AG04450 (cell line): ENCODE measurements around the gene CEP89. TPM values are rescaled to one million over a fixed set of nuclear protein-coding genes. Genes with fewer than 3 reads are reported as not detected.

Source experiments
- CTCF ChIA-PET: fragments of 300-600, 350-600 bp; formaldehyde crosslinking; extraction: SDS; loops from one replicate; lab custom pipeline; 2022; ENCODE audit warnings: antibody characterized with exemption, inconsistent platforms; lab: Charles Lee
- POLR2A ChIA-PET: fragments of 350-600 bp; formaldehyde crosslinking; extraction: SDS; loops from one replicate; lab custom pipeline; 2021; ENCODE audit warnings: antibody characterized with exemption, inconsistent platforms; lab: Yijun Ruan, JAX
- DNase-seq: peaks from one replicate; pipeline ENCODE4 v3.0.0-alpha.2; 2011; ENCODE audit warnings: low read depth, low spot score
- H3K27ac ChIP-seq: one replicate; pipeline ENCODE4 v1.5.1; 2012; ENCODE audit warnings: low read depth, low read length, control low read depth
- H3K27me3 ChIP-seq: one replicate; pipeline ENCODE4 v1.6.0; 2012; ENCODE audit warnings: low read length; ENCODE audit not compliant: control insufficient read depth, insufficient read depth
- H3K4me3 ChIP-seq: 2 replicates; pipeline ENCODE4 v1.5.1; 2011; ENCODE audit warnings: mild to moderate bottlenecking, low read depth, low read length, control low read depth
- H3K9me3 ChIP-seq: 2 replicates; pipeline ENCODE4 v1.5.1; 2012; ENCODE audit warnings: low read length; ENCODE audit not compliant: control insufficient read depth, insufficient read depth
- polyA plus RNA-seq: library from polyadenylated mRNA; depleted of rRNA; stranded (reverse); fragments of >200 nt; gene quantifications from 2 replicates; pipeline ENCODE4 v1.2.3, GENCODE V29; 2011
- TF ChIP-seq, protein P1 (sequence below): IDR thresholded peaks from 2 replicates; pipeline ENCODE4 v1.5.1; 2011; ENCODE audit warnings: low read depth, low read length, control low read depth, inconsistent platforms

The CEP89 gene
- polyA plus RNA-seq, 1 experiment, result 12.3 TPM

- Histone ChIP-seq H3K9me3 (no peaks in the 10 kb centered on the region), H3K27me3 (no peaks in the 10 kb centered on the region), H3K4me3 (no peak overlapping the region), H3K27ac (no peak overlapping the region)
- TF ChIP-seq, protein P1, sequence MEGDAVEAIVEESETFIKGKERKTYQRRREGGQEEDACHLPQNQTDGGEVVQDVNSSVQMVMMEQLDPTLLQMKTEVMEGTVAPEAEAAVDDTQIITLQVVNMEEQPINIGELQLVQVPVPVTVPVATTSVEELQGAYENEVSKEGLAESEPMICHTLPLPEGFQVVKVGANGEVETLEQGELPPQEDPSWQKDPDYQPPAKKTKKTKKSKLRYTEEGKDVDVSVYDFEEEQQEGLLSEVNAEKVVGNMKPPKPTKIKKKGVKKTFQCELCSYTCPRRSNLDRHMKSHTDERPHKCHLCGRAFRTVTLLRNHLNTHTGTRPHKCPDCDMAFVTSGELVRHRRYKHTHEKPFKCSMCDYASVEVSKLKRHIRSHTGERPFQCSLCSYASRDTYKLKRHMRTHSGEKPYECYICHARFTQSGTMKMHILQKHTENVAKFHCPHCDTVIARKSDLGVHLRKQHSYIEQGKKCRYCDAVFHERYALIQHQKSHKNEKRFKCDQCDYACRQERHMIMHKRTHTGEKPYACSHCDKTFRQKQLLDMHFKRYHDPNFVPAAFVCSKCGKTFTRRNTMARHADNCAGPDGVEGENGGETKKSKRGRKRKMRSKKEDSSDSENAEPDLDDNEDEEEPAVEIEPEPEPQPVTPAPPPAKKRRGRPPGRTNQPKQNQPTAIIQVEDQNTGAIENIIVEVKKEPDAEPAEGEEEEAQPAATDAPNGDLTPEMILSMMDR, result no peak
- POLR2A ChIA-PET, result interaction anchor here (0.7 kb wide), 1 partner anchor 129 kb away, joined by 3 read pairs; no protein-coding TSS in a partner anchor
- DNase-seq, result no peak
- CTCF ChIA-PET, result no interaction called here
Observed at GRCh38 chr19:32831611-32832010, 140.1 kb downstream of the CEP89 start.

- TF ChIP-seq, protein P1, result no peak
- ChIA-PET POLR2A (no interaction called here), CTCF (no interaction called here)
- Histone ChIP-seq H3K9me3 (no peaks in the 10 kb centered on the region), H3K4me3 (no peak overlapping the region), H3K27ac (no peak overlapping the region), H3K27me3 (no peaks in the 10 kb centered on the region)
- peak; percentile 6 for DNase-seq
Observed at GRCh38 chr19:32830231-32831014, 141.3 kb downstream of the CEP89 start.

DNA sequence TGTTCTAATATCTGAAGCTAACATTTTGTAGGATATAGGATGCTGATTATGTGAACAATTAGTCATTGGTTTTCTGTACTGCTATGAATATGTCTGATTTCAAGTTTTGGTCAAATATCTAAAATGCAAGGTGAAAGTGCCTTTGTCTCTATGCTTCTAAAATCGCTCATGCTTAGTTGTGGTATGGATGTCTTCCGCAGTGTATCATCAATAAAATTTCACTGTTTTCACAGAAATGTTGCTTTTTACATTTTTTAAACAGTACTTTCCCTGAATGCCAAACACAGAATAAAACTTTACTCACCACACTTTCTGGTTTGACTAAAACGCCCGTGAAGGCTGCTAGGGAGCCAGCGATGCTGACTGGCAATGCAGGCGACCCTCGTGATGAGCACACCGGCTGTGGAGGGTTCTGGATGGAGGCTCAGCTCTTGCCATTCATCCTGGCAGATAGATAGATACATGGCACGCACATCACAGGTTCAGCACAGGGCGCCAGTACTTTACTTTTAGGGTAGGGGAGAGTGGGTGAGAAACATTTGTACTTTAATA lies 142.3 kb downstream of the CEP89 start:
- no peak overlapping the region for H3K27ac ChIP-seq
- no peaks in the 10 kb centered on the region for H3K9me3 ChIP-seq
- CTCF ChIA-PET, result no interaction called here
- TF ChIP-seq, protein P1, result no peak
- POLR2A ChIA-PET, result no interaction called here
- DNase-seq, result no peak
- H3K27me3 ChIP-seq, result peaks cover 5% of the 10 kb centered on the region
- no peak overlapping the region for H3K4me3 ChIP-seq

DNA sequence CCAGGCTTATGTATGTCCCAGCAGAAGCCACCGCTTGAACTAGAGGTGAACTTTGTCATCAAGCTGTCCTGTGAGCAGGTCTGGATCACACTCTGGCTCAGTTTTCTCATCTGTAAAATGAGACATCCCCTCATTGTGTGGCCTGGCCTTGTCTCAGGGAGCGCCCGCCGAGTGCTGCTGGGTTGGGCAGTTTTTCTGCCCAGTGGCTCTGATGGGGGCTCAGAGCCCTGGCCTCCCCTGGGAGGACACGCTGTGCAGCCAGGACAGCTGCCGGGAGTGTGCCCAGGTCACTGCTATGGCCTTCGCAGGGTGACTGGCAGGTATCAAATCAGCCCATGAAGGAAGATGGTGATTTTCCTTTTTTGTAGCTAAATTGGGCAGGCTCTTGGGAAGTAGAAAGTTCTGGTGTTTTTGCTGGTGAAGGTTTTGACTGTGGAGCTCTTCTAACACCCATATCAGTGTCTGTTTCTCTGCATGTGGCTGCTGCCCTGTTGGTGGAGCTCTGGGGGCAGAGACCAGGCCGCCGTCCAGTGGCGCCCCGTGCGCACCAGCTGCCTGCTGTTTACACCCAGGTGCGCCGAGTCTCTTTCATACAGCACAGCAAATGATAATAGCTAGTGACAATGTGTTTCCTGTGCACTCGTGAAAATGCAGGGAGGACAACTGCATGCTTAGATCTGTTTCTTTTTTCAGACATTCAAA lies 143.0 kb downstream of the CEP89 start:
- Histone ChIP-seq H3K9me3 (no peaks in the 10 kb centered on the region; the same call in 1 of the 2 replicates), H3K27me3 (peaks cover 11% of the 10 kb centered on the region), H3K4me3 (no peak overlapping the region), H3K27ac (no peak overlapping the region)
- CTCF ChIA-PET, result no interaction called here
- POLR2A ChIA-PET, result no interaction called here
- DNase-seq, result no peak
- TF ChIP-seq, protein P1, result no peak

GRCh38 chr19:32828139-32828538 lies 143.6 kb downstream of the CEP89 start:
- CTCF ChIA-PET, result no interaction called here
- POLR2A ChIA-PET, result no interaction called here

More at GRCh38 chr19:32828139-32828538, 143.6 kb downstream of the CEP89 start:
- Histone ChIP-seq H3K27me3 (peaks cover 14% of the 10 kb centered on the region), H3K4me3 (no peak overlapping the region), H3K27ac (no peak overlapping the region), H3K9me3 (no peaks in the 10 kb centered on the region; the same call in 1 of the 2 replicates)
- no peak for DNase-seq
- TF ChIP-seq, protein P1, result no peak
